Stimulated activated CD4-positive, alpha-beta T cell treated with anti-CD3 and anti-CD28 coated beads, Interleukin-4, amount 100 ng/mL, for 1 hour (primary cell): Measurements from ENCODE around the gene AP5M1.
"Not testable (repeated sequence)": the region's sequence is repeated elsewhere in the genome, so short reads cannot be mapped to it uniquely, and the experiment has no call there.

Experiments used
- DNase-seq: peaks from one replicate; pipeline ENCODE4 v3.0.0-alpha.2; 2020

AP5M1 gene

DNA sequence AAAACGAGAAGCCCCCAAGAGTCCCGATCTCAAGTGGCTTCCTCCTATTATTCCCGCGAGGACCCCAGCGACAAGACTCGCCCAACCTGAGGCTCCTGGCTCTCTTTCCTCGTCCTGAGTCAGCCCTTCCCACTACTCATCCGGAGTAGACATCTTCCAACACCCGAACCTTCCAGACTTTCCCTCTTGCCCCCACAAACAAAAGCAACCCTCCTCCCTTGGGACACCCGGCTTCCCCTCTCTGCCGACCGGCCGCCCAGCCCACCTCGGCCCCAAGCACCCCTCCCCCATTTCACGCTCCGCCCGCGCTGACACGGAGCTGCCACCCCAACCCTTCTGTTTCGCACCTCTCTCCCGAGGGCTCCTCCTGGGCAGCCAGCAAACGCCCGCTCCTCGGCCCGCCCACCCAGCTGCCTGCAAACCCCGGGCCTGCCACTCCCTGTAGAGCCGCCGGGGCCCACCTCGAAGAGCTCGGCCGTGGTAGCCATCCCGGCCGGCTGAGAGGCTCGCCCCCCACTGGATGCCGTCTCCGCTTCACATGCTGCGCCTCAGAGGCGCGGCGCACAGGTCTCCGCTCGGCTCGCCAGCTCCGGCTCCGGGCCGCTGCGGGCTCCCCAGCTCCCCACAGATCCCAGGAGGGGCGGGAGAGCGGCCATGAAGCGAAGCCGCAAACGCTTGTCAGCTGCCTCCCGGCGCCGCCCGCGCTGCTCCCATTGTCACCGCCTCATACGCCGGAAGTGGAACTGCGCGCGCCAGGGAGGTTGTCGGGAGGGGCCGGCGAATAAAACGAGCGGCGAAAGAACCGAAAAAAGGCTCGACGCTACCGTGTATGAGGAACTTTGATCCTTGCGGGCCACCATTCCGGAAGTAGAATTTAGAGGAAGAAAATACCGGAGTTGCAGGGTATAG lies at the start of gene AP5M1, which contains the start of gene EXOC5:
AP5M1 (plus strand) TSS at position 811 of the 909 bp plus-strand sequence. CDS start 344 bp downstream, outside the sequence.
EXOC5 (minus strand) TSS at position 745 of the 909 bp plus-strand sequence; CDS start at position 488, 257 bp downstream.
- DNase-seq, result peak; percentile 89

- no peak for DNase-seq
Measured at GRCh38 chr14:57221931-57222330, 46.8 kb upstream of the AP5M1 start.

GRCh38 chr14:57227083-57227482 lies 41.7 kb upstream of the AP5M1 start:
- no peak for DNase-seq

DNA sequence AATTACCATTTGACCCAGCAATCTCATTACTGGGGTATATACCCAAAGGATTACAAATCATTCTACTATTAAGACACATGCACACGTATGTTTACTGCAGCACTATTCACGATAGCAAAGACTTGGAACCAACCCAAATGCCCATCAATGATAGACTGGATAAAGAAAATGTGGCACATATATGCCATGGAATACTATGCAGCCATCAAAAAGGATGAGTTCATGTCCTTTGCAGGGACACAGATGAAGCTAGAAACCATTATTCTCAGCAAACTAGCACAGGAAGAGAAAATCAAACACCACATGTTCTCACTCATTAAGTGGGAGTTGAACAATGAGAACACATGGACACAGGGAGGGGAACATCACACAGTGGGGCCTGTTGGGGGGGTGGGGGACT lies 40.5 kb upstream of the AP5M1 start:
- not testable (repeated sequence) for DNase-seq

DNA sequence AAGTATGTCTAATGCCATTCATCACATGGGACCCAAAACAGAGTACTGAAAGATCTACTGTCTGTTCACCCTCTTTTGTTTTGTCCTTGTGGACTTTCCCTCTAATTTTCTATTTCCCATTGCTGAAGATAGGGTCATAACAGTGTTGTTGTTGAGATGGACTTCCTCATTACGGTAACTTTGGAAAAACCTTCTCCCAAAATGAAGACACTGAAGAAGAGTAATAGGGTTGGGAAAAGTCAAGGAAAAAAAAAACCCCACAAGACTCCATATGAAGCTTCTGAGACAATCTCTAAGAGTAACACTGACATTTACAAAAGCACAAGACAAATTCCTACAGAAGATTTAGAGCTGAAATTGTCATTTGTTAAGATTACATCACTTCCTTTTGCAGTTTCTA lies 36.8 kb upstream of the AP5M1 start:
- DNase-seq, result no peak

- not testable (repeated sequence) for DNase-seq
Measured at GRCh38 chr14:57240115-57240514, 28.7 kb upstream of the AP5M1 start.

DNA sequence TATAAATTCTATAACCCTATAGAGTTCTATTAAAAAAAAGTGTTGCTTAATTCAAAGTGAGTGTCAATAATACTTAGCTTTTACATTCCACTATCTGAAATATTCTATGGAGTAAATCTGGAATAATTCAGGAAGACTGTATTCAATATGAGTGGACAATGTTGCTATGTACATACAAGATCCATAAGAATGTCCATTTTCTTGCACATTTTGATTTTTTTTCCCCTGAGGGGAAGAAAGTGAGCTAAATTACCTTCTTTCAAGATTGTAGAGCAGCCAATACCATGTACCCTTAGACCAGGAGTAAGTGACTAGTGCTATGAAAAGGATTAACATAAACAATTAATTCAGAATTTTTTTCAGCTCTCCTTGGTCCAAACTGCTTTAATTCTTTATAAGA lies 25.5 kb upstream of the AP5M1 start:
- no peak for DNase-seq

DNA sequence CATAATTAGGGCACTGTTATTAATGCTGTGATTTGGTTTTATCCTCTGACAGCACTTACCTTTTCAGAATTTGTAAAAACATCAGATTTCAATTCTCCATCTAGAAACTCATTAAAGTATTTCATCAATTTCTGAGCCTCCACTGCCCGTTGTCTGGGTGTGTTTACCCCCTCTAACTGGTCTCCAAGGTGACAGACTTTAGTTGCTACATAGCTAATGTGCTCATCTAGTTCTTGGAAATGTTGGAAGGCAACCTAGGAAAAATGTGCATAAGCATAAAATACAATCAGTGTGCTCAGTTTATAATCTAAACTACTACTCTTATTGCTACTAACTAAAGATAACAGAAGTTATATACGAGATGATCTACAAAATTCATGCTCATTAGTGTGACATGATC lies 24.7 kb upstream of the AP5M1 start:
- DNase-seq, result no peak

GRCh38 chr14:57245941-57246340 lies 22.8 kb upstream of the AP5M1 start:
- DNase-seq, result no peak

GRCh38 chr14:57246933-57247657 lies 21.7 kb upstream of the AP5M1 start:
- no peak for DNase-seq

DNA sequence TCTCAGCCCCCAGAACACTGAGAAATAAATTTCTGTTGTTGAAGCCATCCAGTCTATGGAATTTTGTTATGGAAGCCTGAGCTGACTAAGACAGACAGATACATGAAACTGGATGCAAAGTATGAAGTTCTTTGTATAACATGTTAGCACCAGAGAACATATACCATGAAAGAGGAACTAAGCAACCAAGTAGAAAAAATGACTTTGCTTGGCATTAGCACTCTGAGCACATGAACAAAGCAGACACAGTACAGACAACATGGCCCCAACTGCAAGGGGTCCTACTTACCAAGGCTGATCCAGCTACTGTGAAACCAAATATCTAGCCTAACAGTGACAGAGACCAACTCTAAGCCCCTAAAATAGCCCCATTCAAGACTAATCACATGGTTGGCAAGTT lies 13.9 kb upstream of the AP5M1 start:
- DNase-seq, result no peak

GRCh38 chr14:57258221-57258620 lies 10.6 kb upstream of the AP5M1 start:
- not testable (repeated sequence) for DNase-seq

DNA sequence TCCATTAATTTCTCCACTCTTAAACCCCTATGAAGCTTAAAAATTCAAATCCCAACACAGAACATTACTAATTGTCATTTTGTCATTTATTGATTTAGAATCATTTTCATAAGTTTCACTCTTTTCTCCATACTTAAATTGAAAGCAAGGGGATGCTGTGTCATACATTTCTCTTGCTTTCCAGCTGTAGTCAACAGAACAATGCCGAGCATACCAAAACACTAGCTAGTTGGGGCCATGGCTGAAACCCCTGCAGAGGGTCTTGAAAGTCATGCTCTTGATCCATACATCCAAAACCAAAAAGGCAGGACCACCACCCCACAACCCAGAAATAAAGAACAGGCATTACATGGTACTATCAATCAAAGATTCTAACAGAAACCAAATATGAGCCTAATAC lies 9.1 kb upstream of the AP5M1 start:
- DNase-seq, result no peak

GRCh38 chr14:57261604-57262003 lies 7.2 kb upstream of the AP5M1 start:
- no peak for DNase-seq

- no peak for DNase-seq
Measured at GRCh38 chr14:57262117-57262516, 6.7 kb upstream of the AP5M1 start.

DNA sequence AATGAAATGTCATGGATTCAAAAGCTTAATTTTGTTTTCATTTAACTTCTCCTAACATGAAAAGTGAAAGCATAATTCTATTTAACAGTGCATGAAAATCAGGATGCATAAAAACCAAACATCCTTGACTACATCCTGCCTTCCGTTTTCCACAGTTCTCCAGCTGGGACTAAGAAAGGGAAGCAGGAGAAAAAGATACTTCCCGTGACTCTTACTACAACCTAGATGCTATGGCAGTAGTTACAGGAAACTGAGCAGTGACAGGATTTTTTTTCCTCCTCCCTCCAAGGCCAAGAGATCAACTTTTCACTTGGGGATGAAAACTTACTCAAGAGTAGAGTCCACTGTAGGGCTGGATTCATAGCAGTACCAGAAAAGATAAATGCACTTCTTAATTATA lies 2.7 kb upstream of the AP5M1 start:
- DNase-seq, result no peak

GRCh38 chr14:57273236-57273635 lies 4.5 kb downstream of the AP5M1 start:
- no peak for DNase-seq

DNA sequence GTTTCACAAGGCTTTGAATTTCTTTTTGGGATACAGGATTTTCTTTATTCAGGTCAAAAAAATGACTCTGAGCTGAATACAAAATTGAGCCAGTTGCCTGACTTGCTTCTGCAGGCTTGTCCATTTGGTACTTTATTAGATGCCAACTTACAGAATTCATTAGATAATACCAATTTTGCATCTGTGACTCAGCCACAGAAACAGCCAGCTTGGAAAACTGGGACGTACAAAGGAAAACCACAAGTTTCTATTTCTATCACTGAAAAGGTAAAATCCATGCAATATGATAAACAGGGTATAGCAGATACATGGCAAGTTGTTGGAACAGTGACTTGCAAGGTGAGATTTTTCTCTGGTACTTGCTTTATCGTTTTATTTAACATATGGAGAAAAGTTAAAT lies 5.8 kb downstream of the AP5M1 start:
- DNase-seq, result no peak

DNA sequence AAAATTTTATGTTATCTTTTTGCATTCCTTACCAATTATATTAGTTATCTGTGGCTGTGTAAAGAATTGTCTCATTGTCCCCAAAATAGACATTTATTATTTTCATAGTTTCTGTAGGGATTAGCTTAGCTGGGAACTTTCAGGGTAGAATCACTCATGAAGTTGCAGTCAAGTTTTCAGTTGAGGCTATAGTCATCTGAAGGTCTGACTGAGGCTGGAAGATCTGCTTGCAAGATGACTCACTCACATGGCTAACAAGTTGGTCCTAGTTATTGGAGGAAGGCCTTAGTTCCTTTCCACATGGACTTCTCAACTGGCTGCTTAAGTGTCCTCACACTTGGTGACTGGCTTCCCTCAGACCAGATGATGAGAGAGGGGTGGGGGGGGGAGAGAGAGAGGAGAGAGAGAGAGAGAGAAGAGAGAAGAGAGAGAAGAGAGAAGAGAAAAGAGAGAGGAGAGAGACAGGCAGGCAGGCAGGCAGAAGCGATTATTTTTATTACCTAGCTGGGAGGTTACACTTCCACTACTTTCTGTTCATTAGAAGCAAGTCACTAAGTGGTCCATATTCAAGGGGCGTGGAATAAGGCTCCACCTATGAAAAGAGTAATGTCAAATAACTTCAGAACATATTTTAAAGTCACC lies 6.4 kb downstream of the AP5M1 start:
- no peak for DNase-seq

GRCh38 chr14:57277062-57277461 lies 8.3 kb downstream of the AP5M1 start:
- no peak for DNase-seq

GRCh38 chr14:57287745-57288144 lies 19.0 kb downstream of the AP5M1 start:
- no peak for DNase-seq

DNA sequence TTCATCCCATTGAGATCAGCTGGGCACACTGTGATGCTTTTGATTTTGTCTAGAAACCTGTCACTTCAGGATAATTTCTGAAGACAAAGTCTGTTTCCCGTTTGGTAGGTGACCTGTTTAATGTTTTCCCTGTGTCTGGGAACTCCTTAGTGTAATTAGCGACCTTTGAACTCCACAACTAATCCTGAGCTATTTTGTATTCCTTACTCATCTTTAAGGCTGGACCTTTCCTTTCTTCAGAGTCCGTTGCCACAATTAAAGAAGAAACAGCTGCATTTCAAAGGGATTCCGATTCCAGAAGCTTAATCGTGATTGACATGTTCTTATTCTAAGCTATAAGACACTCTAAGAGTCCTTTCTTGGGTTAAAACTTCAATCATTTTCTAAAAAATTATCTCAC lies 22.0 kb downstream of the AP5M1 start:
- no peak for DNase-seq
